DND-41 (cell line): ENCODE measurements around the gene GPC4.

Source experiments
- ATAC-seq: fragments of 200-7000 bp; cut with Tn5 transposase; 3 replicates; pipeline ENCODE4 v1.9.1; 2021; ENCODE audit warnings: low read depth; ENCODE audit not compliant: insufficient read depth
- DNase-seq: peaks from one replicate; pipeline ENCODE4 v3.0.0-alpha.2; 2020
- H2AFZ ChIP-seq: 2 replicates; pipeline ENCODE4 v1.6.0; 2012; ENCODE audit warnings: low read depth, low read length
- H3K27ac ChIP-seq: 2 replicates; pipeline ENCODE4 v1.5.1; 2012; ENCODE audit warnings: low read length, inconsistent platforms
- H3K27me3 ChIP-seq: fragments of 200-600 bp; sonication (generic); 2 replicates; pipeline ENCODE4 v1.6.0; 2012; ENCODE audit warnings: low read length, mild to moderate bottlenecking, inconsistent platforms; ENCODE audit not compliant: insufficient read depth, poor library complexity
- H3K36me3 ChIP-seq: 2 replicates; pipeline ENCODE4 v1.5.1; 2012; ENCODE audit warnings: low read length, inconsistent platforms; ENCODE audit not compliant: insufficient read depth
- H3K4me1 ChIP-seq: 2 replicates; pipeline ENCODE4 v1.5.1; 2012; ENCODE audit warnings: mild to moderate bottlenecking, low read length; ENCODE audit not compliant: insufficient read depth
- H3K4me2 ChIP-seq: 2 replicates; pipeline ENCODE4 v1.6.0; 2012; ENCODE audit warnings: mild to moderate bottlenecking, moderate library complexity, low read length, inconsistent platforms; ENCODE audit not compliant: insufficient read depth
- H3K4me3 ChIP-seq, 2 experiments: fragments of 200-600 bp in 1 of 2; shearing (Covaris generic) in 1 of 2; 2 replicates each; pipeline ENCODE4 v1.5.1; 2012 to 2016; ENCODE audit warnings: inconsistent platforms in 2 of 2, low read length in 2 of 2, mild to moderate bottlenecking in 2 of 2, low read depth in 1 of 2, moderate library complexity in 1 of 2
- H3K79me2 ChIP-seq: 2 replicates; pipeline ENCODE4 v1.6.0; 2012; ENCODE audit warnings: low read length, inconsistent platforms; ENCODE audit not compliant: insufficient read depth
- H3K9ac ChIP-seq: 2 replicates; pipeline ENCODE4 v1.6.0; 2012; ENCODE audit warnings: low read depth, mild to moderate bottlenecking, inconsistent platforms, low read length, moderate library complexity
- H3K9me3 ChIP-seq: 2 replicates; pipeline ENCODE4 v1.5.1; 2012; ENCODE audit warnings: low read length, moderate library complexity, mild to moderate bottlenecking, inconsistent platforms; ENCODE audit not compliant: insufficient read depth, severe bottlenecking
- H4K20me1 ChIP-seq: 2 replicates; pipeline ENCODE4 v1.6.0; 2012; ENCODE audit warnings: low read length; ENCODE audit not compliant: insufficient read depth
- CTCF ChIP-seq: IDR thresholded peaks from 2 replicates; pipeline ENCODE4 v1.5.1; 2012; ENCODE audit warnings: borderline replicate concordance, low read length, moderate library complexity, mild to moderate bottlenecking; ENCODE audit not compliant: poor library complexity, severe bottlenecking; ENCODE audit errors: extremely low read depth
- EZH2 ChIP-seq: IDR thresholded peaks from 3 replicates; pipeline ENCODE4 v1.6.1; 2012; ENCODE audit warnings: borderline replicate concordance, low read depth, mild to moderate bottlenecking, moderate library complexity, low read length, inconsistent platforms; ENCODE audit not compliant: severe bottlenecking

Gene GPC4

GRCh38 chrX:133454491-133454914, 39.2 kb upstream of the GPC4 start:
- no peak overlapping the region for H3K4me2 ChIP-seq
- H3K79me2 ChIP-seq, result no peaks in the 10 kb centered on the region
- TF ChIP-seq CTCF, result no peak
- ATAC-seq, result no peak
- no peaks in the 10 kb centered on the region for H3K36me3 ChIP-seq
- no peak overlapping the region for H3K9ac ChIP-seq
- no peak overlapping the region for H2AFZ ChIP-seq
- H3K9me3 ChIP-seq, result no peaks in the 10 kb centered on the region
- no peak for DNase-seq
- no peaks in the 10 kb centered on the region for H4K20me1 ChIP-seq
- H3K27me3 ChIP-seq, result no peaks in the 10 kb centered on the region
- H3K4me3 ChIP-seq, result no peak overlapping the region
- H3K27ac ChIP-seq, result no peak overlapping the region
- no peaks in the 10 kb centered on the region for H3K4me1 ChIP-seq

- Histone ChIP-seq H3K4me2 (no peak overlapping the region), H4K20me1 (no peaks in the 10 kb centered on the region), H3K79me2 (no peaks in the 10 kb centered on the region), H3K36me3 (no peaks in the 10 kb centered on the region), H3K4me3 (no peak overlapping the region), H3K4me1 (no peaks in the 10 kb centered on the region), H3K9ac (no peak overlapping the region), H3K27ac (no peak overlapping the region), H3K27me3 (no peaks in the 10 kb centered on the region), H3K9me3 (no peaks in the 10 kb centered on the region), H2AFZ (no peak overlapping the region)
- no peak for DNase-seq
- no peak for ATAC-seq
- TF ChIP-seq CTCF, result no peak
- TF ChIP-seq EZH2, result no peak
Measured at GRCh38 chrX:133448512-133449076, 33.3 kb upstream of the GPC4 start.

- H3K9me3 ChIP-seq, result no peaks in the 10 kb centered on the region
- H3K27me3 ChIP-seq, result no peaks in the 10 kb centered on the region
- no peak overlapping the region for H3K27ac ChIP-seq
- H2AFZ ChIP-seq, result no peak overlapping the region
- no peaks in the 10 kb centered on the region for H3K4me1 ChIP-seq
- ATAC-seq (no peak), DNase-seq (no peak)
- H4K20me1 ChIP-seq, result no peaks in the 10 kb centered on the region
- no peak overlapping the region for H3K9ac ChIP-seq
- no peaks in the 10 kb centered on the region for H3K79me2 ChIP-seq
- no peak overlapping the region for H3K4me2 ChIP-seq
- H3K36me3 ChIP-seq, result no peaks in the 10 kb centered on the region
- TF ChIP-seq EZH2 (no peak), CTCF (no peak)
- no peak overlapping the region for H3K4me3 ChIP-seq
Measured at GRCh38 chrX:133444952-133445831, 29.9 kb upstream of the GPC4 start.
